Stimulated activated CD8-positive, alpha-beta memory T cell treated with anti-CD3 and anti-CD28 coated beads, Interleukin-12 subunit alpha, Interleukin-12 subunit beta, amount 100 ng/mL, for 4 hours (primary cell): ENCODE measurements around the gene SLAMF6.
"Not testable (repeated sequence)": the region's sequence is repeated elsewhere in the genome, so short reads cannot be mapped to it uniquely, and the experiment has no call there.

Experiments used
- DNase-seq: peaks from one replicate; pipeline ENCODE4 v3.0.0-alpha.2; 2020; ENCODE audit warnings: low read depth

SLAMF6 gene

DNA sequence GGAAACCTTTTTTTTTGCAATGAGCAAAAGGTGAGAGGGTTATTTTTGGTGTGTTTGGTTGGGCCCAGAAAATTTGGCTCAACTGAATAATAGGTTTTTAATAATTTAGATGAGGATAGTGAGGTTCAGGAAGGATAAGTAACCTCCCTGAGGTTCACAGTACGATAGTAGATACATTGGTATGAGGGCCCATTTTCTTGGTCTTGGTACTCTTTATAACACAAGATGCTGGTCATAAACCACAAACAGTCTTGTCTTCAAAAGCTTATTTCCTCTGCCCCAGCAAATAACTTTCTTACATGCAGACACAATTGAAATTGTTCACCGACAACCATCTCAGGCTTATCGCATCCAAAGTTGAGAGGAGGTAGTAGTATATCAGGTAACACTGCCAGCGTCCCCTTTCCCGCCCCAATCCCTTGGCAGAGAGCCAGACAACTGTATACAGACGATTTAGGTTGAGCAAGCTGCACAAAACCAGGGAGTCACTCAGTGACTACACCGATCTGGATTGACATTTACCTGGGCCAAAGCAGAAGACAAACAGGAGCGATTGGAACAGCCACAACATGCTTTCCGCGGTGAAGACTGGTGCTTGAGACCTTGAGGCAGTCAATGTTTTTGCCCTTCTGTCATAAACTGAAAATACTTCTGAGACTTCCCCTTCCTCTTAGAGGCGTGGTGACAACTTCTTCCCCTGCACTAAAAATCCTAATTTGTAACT lies at the start of gene SLAMF6:
Gene SLAMF6, minus strand, starts transcription at position 634 of the 724 bp plus-strand sequence. Its CDS starts 63 bp downstream, at position 571.
- DNase-seq, result peak; percentile 29

- no peak for DNase-seq
Observed at GRCh38 chr1:160570840-160571239, 47.8 kb upstream of the SLAMF6 start.

GRCh38 chr1:160569806-160570205 lies 46.8 kb upstream of the SLAMF6 start:
- DNase-seq, result no peak

DNA sequence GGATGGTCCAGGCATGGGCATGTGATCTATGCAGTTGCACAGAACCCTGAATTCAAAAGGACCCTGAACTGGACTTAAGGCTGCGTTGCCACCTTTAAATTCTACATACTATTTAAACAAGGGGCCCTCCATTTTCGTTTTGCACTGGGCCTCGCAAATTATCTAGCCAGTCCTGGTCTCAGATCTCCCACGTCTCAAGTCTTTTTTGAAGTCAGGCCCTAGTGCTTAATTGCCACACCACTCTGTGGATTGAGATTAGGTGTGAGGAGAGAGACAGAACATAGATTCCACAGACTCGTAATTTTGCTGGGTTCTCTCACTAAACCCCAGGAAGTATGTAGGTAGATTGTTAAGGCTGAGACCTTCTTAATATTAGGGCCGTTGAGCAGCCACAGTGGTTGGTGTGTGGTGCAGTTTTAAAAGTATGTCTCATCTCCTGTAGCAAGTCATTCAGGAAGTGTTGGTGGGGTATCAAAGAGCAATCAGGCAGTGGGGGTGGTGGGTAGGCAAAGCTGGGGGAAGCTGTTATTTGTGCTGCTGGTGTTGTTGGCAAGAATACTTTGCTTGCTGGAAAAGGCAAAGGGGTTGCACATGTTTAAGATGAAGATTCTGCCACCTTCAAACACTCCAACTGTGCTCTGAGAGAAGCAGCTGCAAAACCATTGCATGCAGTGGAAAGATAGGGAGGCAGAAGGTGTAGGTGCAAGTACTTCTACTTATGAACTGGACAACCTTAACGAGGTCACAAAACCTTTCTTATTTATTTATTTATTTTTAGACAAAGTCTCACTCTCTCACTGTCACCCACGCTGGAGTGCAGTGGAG lies 45.0 kb upstream of the SLAMF6 start:
- peak; percentile 58 for DNase-seq

- no peak for DNase-seq
Observed at GRCh38 chr1:160567341-160567740, 44.3 kb upstream of the SLAMF6 start.

- no peak for DNase-seq
Observed at GRCh38 chr1:160565564-160565963, 42.5 kb upstream of the SLAMF6 start.

- DNase-seq, result not testable (repeated sequence)
Observed at GRCh38 chr1:160563230-160563629, 40.2 kb upstream of the SLAMF6 start.

- DNase-seq, result not testable (repeated sequence)
Observed at GRCh38 chr1:160562745-160563144, 39.7 kb upstream of the SLAMF6 start.

GRCh38 chr1:160560806-160561205 lies 37.8 kb upstream of the SLAMF6 start:
- no peak for DNase-seq

DNA sequence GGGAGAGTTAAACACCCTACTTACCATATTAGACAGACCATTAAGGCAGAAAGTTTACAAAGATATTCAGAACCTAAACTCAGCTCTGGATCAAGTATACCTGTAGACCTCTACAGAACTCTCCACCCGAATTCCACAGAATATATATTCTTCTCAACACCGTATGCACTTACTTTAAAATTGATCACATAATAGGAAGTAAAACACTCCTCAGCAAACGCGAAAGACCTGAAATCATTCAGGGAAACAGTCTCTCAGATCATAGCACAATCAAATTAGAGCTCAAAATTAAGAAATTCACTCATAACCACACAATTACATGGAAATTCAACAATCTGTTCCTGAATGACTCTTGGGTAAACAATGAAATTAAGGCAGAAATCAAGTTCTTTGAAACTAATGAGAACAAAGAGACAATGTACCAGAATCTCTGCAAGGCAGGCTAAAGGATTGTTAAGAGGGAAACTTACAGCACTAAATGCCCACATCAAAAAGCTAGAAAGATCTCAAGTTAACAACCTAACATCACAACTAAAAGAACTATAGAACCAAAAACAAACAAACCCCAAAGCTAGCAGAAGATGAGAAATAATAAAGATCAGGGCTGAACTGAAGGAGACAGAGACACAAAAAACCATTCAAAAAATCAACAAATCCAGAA lies 37.1 kb upstream of the SLAMF6 start:
- DNase-seq, result no peak

- DNase-seq, result not testable (repeated sequence)
Observed at GRCh38 chr1:160559437-160559836, 36.4 kb upstream of the SLAMF6 start.

DNA sequence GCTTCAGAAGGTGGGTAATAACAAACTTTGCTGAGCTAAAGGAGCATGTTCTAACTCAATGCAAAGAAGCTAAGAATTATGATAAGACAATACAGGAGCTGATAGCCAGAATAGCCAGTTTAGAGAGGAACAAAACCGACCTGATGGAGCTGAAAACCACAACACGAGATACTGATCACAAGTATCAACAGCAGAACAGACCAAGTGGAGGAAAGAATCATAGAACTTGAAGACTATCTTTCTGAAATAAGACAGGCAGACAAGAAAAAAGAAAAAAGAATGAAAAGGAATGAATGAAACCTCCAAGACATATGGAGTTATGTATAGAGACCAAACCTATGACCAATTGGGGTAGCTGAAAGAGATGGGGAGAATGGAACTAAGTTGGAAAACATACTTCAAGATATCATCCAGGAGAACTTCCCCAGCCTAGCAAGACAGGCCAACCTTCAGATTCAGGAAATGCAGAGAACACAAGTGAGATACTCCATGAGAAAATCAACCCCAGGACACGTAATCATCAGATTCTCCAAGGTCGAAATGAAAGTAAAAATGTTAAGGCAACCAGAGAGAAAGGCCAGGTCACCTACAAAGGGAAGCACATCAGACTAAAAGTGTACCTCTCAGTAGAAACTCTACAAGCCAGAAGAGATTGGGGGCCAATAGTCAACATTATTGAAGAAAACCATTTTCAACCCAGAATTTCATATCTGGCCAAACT lies 35.8 kb upstream of the SLAMF6 start:
- no peak for DNase-seq

- no peak for DNase-seq
Observed at GRCh38 chr1:160553778-160554177, 30.7 kb upstream of the SLAMF6 start.

DNA sequence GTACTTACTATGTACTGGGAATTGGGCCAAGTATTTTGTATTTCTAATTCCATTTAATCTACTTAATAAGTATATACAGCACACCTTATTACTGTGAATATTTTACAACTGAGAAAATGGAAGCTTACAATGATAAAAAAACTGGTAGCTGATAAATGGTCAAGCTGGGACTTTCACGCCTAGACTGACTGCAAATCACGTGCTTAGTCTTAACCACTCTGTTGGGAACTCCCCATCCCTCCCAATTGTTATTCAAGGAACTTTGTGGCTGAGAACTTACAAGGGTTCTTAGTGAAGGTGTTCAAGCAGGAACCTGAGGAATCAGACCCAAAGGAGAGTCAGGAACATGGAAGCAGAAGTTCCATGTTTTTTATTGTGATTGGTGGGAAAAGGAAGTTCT lies 29.4 kb upstream of the SLAMF6 start:
- no peak for DNase-seq

- peak; percentile 35 for DNase-seq
Observed at GRCh38 chr1:160550572-160551034, 27.5 kb upstream of the SLAMF6 start.

DNA sequence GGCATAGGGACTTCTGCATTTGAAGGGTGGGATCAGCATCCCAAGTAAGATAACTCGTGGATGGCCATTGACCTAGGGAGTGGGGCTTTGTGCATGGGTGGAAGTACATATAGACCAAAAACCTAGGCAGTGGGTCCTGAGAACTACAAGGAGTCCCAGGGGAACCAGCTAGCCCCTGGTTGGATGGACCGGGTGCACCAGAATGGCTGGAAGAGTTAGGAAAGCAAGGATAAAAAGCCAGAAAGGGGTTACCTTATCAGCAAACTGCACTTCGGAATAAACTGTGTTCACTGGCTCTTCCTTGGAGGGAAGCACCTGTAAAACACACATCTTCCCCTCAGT lies 26.6 kb upstream of the SLAMF6 start:
- no peak for DNase-seq

DNA sequence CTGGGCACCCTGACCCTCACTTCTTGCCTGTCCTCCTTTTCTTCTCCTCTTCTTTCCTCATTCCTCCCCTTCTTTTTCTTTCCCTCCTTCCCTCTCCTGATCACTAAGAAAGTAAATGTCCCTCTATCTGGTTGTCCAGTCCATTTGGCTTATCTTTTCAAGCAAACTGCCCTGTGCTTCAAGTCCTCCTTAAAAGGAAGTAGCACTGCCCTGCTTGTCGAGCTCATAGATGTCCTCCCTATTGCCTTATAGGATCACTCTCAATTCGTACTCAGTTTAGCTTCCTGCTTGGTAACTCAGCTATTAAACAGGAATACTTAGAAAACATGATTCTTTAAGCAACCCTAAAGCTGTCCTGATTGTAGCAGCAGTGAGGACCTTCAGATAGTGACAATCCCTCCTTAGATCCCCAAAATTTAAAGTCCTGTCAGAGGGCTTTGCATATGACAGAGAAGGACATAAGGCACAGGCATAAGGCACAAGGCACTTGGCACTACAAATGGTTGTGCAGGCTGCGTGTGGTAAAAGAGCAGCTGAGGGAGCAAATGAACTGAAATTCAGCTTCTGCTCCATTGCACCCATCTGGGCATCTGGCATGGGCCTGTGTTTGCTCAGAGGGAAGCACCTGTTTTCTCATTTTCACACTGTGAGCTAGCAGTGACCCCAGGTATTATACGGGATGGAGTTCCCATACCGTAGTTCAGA lies 26.1 kb upstream of the SLAMF6 start:
- no peak for DNase-seq

DNA sequence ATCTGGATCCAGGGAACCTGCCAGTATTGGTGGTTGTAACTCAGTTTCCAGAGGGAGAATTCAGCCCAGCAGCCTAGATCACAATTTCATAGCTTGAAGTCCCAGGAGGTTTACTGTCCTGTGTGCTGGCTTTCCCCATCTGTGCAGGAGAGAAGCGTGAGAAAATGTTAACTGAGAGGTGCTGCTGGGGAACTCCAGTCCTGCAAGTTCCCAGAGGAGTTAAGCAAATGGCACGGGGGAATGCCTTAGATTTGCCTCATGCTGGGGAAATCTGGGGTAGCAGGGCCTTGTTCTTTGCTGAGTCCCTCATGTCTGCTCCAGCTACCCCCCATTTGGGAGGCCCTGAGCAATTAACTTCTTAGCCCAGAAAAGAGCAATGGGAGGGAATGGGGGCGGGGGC lies 25.1 kb upstream of the SLAMF6 start:
- DNase-seq, result no peak

DNA sequence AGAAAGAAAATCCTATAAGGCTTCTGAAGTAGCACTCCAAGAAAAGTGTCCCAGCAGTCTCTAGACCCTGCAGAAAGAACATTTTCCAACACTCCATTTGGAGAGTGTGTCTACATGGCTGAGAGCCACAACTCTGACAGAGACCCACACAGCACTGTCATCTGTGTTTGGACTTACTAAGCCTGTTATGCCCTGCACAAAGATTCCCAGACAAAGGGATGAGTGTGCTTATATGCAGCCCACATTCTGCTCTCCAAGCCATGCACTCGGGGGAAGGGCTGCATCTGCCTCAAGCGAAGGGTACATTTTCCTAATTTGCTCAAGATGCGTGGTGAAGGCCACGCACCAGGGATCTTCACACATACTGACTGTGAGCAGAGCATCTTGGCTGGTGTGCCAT lies 24.4 kb upstream of the SLAMF6 start:
- no peak for DNase-seq

- no peak for DNase-seq
Observed at GRCh38 chr1:160546942-160547341, 23.9 kb upstream of the SLAMF6 start.

DNA sequence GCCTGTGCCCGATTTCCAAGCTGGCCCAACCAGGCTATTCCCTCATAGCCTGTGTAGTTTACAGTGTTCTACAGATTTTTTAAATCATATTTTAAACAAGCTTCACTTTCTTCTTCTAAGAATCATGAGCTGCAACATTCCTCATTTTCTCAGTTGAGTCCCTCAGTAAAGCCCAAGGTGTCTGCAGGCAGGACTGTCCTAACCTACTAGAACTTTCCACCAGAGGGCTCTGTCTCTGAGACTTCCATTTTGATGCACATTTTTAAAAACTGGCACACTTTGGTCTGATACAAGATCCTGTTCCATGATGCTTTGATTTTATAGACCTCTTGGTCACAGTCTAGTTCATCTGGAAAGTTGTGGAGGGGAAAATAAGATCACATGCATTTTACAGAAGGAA lies 21.6 kb upstream of the SLAMF6 start:
- no peak for DNase-seq
